ENCODE measurements around the gene HLA-DQB2.

The HLA-DQB2 gene

DNA sequence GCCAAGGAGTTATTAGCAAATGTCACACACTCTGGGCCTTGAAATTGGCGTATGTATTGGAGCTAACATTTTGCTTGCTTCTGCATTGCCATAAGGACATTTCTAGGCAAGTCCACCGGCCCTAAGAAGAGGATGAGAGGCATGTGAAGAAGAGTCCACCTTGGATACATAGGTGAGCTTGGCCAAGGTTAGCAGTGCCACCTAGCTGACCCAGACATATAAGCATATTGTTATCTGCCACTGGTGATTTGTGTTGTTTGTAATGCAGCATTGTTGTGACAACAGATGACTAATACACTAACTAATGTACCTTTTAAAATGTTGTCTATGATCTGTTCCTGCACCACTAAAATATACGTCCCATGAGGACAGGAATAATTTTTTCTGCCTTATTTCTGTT lies 46.9 kb downstream of the HLA-DQB2 start:
- TF ChIP-seq, protein P1, sequence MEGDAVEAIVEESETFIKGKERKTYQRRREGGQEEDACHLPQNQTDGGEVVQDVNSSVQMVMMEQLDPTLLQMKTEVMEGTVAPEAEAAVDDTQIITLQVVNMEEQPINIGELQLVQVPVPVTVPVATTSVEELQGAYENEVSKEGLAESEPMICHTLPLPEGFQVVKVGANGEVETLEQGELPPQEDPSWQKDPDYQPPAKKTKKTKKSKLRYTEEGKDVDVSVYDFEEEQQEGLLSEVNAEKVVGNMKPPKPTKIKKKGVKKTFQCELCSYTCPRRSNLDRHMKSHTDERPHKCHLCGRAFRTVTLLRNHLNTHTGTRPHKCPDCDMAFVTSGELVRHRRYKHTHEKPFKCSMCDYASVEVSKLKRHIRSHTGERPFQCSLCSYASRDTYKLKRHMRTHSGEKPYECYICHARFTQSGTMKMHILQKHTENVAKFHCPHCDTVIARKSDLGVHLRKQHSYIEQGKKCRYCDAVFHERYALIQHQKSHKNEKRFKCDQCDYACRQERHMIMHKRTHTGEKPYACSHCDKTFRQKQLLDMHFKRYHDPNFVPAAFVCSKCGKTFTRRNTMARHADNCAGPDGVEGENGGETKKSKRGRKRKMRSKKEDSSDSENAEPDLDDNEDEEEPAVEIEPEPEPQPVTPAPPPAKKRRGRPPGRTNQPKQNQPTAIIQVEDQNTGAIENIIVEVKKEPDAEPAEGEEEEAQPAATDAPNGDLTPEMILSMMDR (IDR thresholded peaks at IDR 0.05; ENCODE audit: insufficient read depth, low read length, poor library complexity, severe bottlenecking), result no peak
- Histone ChIP-seq H3K36me3 (ENCODE audit: control insufficient read depth, insufficient read depth, low read length) (no peaks in the 10 kb centered on the region), H3K4me3 (replicated peaks; ENCODE audit: low read depth, low read length) (no peak overlapping the region), H3K27me3 (replicated peaks; ENCODE audit: control insufficient read depth, insufficient read depth, low read length) (no peaks in the 10 kb centered on the region)
- no peak for DNase-seq (ENCODE audit: extremely low read depth, insufficient read length)

DNA sequence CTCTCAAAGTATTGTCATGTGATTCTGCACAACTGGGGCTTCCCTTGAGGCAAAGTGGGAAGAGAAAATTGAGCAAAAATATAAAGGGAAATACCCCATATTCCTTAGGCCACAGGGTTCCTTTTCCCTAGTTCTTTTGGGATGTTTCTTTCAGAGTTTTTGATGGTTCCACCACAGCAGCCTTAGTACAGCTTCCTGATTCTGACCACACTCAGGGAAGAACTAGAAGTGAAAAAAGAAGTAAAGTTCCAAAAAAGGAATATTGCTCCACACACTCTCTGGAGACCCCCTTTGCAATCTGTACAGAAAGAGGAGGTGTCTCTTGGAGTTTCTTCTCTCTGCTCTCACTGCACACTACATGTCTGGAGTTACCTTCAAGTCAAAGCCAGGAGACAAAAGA lies 50.1 kb downstream of the HLA-DQB2 start:
- no peaks in the 10 kb centered on the region for H3K27me3 ChIP-seq (replicated peaks; ENCODE audit: control insufficient read depth, insufficient read depth, low read length)
- TF ChIP-seq, protein P1 (IDR thresholded peaks at IDR 0.05; ENCODE audit: insufficient read depth, low read length, poor library complexity, severe bottlenecking), result no peak
- H3K36me3 ChIP-seq (ENCODE audit: control insufficient read depth, insufficient read depth, low read length), result no peaks in the 10 kb centered on the region
- H3K4me3 ChIP-seq (replicated peaks; ENCODE audit: low read depth, low read length), result no peak overlapping the region
- DNase-seq (ENCODE audit: extremely low read depth, insufficient read length), result no peak

DNA sequence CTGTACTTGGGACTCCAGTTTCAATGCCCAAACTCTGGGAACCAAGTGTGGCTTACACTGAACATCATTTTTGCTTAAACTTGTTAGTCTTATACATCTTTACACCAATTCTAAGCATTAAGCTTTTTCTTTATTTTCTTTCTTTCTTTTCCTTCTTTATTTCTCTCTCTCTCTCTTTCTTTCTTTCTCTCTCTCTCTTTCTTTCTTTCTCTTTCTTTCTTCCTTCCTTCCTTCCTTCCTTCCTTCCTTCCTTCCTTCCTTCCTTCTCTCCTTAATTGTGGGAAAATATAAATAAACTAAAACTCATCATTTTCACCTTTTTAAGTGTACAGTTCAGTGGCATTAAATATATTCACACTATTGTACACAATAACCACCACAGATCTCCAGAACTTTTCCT lies 53.7 kb downstream of the HLA-DQB2 start:
- no peak for DNase-seq (ENCODE audit: extremely low read depth, insufficient read length)

More for the DNA sequence above, 53.7 kb downstream of the HLA-DQB2 start:
- no peaks in the 10 kb centered on the region for H3K27me3 ChIP-seq (replicated peaks; ENCODE audit: control insufficient read depth, insufficient read depth, low read length)
- TF ChIP-seq, protein P1 (IDR thresholded peaks at IDR 0.05; ENCODE audit: insufficient read depth, low read length, poor library complexity, severe bottlenecking), result no peak
- H3K4me3 ChIP-seq (replicated peaks; ENCODE audit: low read depth, low read length), result no peak overlapping the region
- H3K36me3 ChIP-seq (ENCODE audit: control insufficient read depth, insufficient read depth, low read length), result no peaks in the 10 kb centered on the region

Data from GM06990 (cell line).